Breast epithelium (tissue), 3 donors: ENCODE results near the gene RAD50.

Experiments
- POLR2A ChIP-seq: fragments of 450-650 bp; IDR thresholded peaks from one replicate; pipeline ENCODE4 v1.6.1; 2016; ENCODE audit warnings: antibody characterized with exemption, mild to moderate bottlenecking, moderate library complexity
- POLR2AphosphoS5 ChIP-seq, 3 donors: sonication (generic); formaldehyde crosslinking; IDR thresholded peaks; one replicate each; pipeline ENCODE4 v1.6.1; 2017; ENCODE audit warnings: antibody characterized with exemption in 3 of 3

GRCh38 chr5:132655821-132656773 lies 99.3 kb downstream of the RAD50 start:
- TF ChIP-seq POLR2A (no peak), POLR2AphosphoS5 (IDR thresholded peaks at IDR 0.05) (no peak)
